Activated naive CD4-positive, alpha-beta T cell treated with anti-CD3 and anti-CD28 coated beads, Interleukin-2, amount 50 U/mL, for 72 hours (primary cell): Measurements from ENCODE around the gene TNFRSF19. TPM values are rescaled to one million over a fixed set of nuclear protein-coding genes. Genes with fewer than 3 reads are reported as not detected.

Source experiments
- ATAC-seq, 2 donors: fragments of 150-1000 bp; cut with Tn5 transposase; 2 replicates each; pipeline ENCODE4 v1.10.0; 2021; ENCODE audit warnings: mild to moderate bottlenecking in 2 of 2, moderate library complexity in 2 of 2
- DNase-seq, 2 donors: peaks; one replicate each; pipeline ENCODE4 v3.0.0; 2021 to 2022; ENCODE audit warnings: low spot score in 2 of 2
- H3K27ac Mint-ChIP-seq, 2 donors: one replicate each; pipeline ENCODE4 v1.8.0; 2022; ENCODE audit warnings: mild to moderate bottlenecking in 2 of 2, mixed read lengths in 2 of 2
- H3K36me3 Mint-ChIP-seq, 2 donors: one replicate each; pipeline ENCODE4 v1.8.0; 2022; ENCODE audit warnings: mixed read lengths in 2 of 2
- H3K9me3 Mint-ChIP-seq, 2 donors: one replicate each; pipeline ENCODE4 v1.8.0; 2022; ENCODE audit warnings: mixed read lengths in 2 of 2
- total RNA-seq, 2 donors: library from RNA; stranded (reverse); gene quantifications; one replicate each; pipeline ENCODE4 v1.2.3, GENCODE V29; 2022

TNFRSF19 gene
- total RNA-seq, 2 donors from 2014 or later: not detected

DNA sequence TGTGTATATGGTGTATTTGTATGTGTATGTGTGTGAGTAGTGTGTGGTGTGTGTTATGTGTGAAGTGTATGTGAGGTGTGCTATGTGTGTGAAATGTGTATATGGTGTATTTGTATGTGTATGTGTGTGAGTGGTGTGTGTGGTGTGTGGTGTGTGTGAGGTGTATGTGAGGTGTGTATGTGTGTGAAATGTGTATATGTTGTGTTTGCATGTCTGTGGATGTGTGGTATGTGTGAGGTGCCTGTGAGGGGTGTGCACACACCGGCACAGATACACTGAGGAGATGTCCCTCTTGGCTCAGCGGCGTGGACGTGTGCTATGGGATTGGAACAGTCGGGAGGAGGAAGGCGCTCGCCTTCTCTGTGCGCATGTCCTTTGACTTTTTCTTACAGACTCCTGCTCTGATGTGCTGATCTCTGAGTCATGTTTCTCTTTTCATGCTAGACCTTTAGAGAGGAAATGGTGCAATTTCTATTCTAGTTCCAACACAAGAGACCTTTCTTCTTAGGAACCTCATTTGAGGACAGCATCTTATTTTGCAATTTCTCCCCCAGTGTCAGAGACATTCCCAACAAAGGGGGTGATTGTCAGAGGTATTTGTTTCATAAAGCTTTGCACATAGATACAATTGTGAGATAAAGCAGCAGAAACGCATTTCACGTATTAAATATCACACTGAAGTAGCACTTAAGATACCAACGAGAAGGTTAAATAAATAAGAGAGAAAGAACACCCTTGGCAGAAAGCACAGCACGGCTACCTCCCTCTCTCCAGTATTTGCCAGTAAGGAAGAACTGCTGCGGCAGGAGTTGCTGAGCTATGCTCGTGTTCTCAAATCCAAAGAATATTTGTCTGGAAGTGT, 11.3 kb upstream of the TNFRSF19 start:
- peak; percentile 82 to 86 for ATAC-seq
- no peak for DNase-seq
- Mint-ChIP-seq H3K36me3 (no peaks in the 10 kb centered on the region), H3K9me3 (no peaks in the 10 kb centered on the region), H3K27ac (no peak overlapping the region)

DNA sequence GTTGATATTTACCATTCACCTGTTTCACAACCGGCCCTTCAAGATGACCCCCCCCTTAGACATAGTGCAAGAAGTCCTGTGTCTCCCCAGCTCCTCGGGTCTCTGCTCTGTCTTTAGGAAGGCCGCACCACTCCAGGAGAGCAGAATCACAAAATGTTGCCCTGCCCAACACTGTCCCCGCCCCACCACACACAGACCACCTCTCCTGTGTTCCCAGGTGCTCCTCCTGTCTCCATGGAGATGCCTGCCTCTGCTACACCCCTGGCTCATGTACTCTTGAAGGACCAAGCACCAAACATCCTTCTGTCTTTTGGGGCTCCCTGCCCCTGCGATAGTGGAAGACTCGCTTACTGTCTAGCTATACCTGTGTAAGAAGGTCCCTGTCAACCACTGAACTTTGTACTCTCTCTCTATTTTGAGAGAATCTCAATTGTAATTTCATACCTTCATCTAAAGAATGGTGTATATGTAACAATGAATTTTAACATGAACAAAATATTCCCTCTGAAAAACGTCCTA, 9.6 kb upstream of the TNFRSF19 start:
- ATAC-seq: no peak
- no peaks in the 10 kb centered on the region for H3K36me3 Mint-ChIP-seq
- H3K27ac Mint-ChIP-seq: no peak overlapping the region
- no peak for DNase-seq
- no peaks in the 10 kb centered on the region for H3K9me3 Mint-ChIP-seq

DNA sequence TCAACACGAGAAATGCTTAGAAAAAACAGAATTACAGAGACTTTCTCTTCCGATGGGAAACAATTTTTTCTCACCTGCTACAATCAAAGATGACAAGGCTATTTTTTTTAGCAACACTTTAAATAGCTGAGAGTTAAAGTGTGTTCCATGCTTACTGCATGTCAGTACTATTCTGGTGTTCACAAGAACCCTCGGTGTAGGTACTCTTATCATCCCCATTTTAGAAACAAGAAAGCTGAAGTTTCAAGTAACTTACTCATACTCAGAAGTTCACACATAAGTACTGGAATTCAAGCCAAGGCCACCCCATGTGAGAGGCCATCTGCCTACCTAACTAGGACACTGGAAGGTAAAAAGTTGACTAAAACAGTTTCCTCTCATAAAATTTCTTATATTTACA, 9.0 kb upstream of the TNFRSF19 start:
- ATAC-seq (no peak), DNase-seq (no peak)
- H3K36me3 Mint-ChIP-seq: no peaks in the 10 kb centered on the region
- no peak overlapping the region for H3K27ac Mint-ChIP-seq
- no peaks in the 10 kb centered on the region for H3K9me3 Mint-ChIP-seq

DNA sequence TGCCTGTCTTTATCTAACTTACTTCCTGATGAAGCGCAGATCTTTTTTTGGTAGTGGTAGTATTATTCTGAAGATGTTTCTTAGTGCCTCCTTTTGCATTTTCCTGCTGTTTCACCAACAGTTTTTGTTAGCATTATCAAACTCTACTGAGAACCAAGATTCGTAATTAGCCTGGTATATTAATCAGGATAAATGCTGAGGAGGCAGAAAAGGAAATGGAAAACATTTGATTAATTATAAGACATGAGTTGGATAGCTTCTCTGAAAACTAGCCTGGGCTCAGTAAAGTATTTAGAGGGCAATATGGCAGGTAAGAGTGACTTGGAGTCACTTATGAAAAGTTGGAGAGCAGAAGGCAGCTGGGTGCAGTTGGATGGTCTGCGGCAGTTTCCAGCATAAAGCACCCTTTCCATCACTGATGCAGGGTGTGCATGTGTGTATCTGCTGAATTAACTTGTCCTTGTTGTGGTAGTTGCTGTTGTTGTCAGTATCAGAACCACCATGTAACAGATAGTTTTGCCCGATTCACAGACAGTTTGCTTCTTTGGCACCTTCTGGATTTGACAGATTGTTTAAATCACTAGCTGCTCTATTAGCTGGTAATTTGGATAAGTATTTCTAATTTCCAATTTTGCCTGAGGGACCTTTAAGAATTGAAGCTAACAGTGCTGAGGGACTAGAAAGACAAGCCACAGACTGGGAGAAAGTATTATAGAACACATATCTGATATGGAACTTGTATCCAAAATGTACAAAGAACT, 6.9 kb upstream of the TNFRSF19 start:
- Mint-ChIP-seq H3K9me3 (no peaks in the 10 kb centered on the region), H3K27ac (no peak overlapping the region), H3K36me3 (no peaks in the 10 kb centered on the region)
- no peak for DNase-seq
- no peak for ATAC-seq

DNA sequence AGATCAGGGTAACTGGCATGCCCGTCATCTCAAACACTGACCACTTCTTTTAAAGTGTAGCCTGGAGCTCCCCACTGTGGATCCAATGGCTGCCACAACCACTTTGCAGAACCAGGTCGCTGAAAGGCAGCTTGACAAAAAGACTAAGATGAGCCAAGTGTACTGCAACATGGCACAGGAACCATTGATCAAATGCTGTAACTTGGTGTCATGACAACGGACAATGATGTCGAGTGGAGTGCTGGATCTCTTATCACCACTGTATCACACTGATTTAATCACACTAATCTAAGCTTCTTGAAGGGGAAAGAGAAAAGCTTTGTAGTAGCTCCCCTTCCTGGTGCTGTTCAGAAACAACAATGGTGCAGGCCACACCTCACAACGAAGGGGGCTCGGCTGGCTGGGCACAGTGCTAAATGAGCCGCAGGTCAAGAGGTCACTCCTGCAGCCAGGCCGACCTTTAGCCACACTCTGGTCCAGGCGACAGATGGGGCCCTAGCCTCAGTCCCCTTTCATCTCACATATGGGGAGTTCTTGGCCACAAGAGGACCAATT, 2.2 kb upstream of the TNFRSF19 start:
- no peaks in the 10 kb centered on the region for H3K9me3 Mint-ChIP-seq
- H3K36me3 Mint-ChIP-seq: no peaks in the 10 kb centered on the region
- no peak for ATAC-seq
- no peak overlapping the region for H3K27ac Mint-ChIP-seq
- DNase-seq: no peak

DNA sequence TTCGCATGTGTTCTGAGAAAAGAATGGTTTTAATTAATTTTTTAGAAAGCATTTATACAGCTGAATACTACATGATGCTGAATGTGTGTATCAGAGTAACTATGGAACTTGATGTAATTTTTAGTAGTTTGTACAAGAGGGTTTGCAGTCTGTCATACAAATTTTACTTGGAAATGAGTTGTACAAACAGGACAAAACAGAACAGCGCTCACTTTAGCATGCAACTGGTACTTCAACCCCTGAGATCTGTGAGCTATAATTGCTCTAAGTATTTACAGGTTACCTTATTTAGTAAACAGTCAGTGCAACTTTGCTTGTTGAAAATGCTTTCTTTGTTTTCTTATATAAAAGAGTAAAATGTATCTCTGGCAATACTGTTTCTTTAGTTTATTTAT, 706 bp downstream of the TNFRSF19 start:
- Mint-ChIP-seq H3K36me3 (no peaks in the 10 kb centered on the region), H3K9me3 (no peaks in the 10 kb centered on the region), H3K27ac (no peak overlapping the region)
- DNase-seq: no peak
- ATAC-seq: no peak

DNA sequence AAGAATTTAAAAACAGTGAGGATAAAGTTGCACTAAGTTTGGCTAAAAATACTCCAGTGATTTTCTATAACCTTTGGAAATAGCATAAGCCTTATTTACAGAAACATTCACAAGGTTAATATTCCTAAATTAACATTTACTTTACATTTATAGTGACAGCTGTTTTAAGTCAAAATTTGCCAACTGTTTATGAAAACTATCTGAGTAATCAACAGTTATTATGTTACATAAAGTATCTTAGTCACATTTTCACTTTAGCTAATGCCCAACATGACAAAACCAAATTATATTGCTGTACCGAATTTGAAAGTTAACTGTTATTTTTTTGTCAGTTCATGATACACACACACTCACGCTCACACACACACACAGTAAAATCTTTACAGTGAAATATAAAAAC, 1.2 kb downstream of the TNFRSF19 start:
- Mint-ChIP-seq H3K9me3 (no peaks in the 10 kb centered on the region), H3K36me3 (no peaks in the 10 kb centered on the region), H3K27ac (no peak overlapping the region)
- DNase-seq (no peak), ATAC-seq (no peak)

DNA sequence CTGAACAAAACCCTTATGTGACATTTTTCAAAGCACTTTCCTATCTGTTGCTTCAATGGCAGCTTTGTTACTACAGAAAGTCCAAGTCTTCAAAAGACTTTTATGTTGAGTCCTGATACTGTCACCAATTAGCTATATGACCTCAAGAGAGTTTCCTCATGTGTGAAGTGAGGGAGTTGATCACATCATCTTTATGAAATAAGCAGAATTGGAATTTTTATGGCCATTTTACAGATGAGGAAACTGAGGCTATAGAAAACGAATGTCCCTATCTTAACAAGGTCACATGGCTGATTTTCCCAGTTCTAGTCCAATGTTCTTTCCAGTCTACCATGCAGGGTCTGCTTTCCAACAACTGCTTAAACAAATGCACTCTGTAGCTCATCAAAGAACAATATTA, 2.6 kb downstream of the TNFRSF19 start:
- ATAC-seq: no peak
- DNase-seq: no peak
- Mint-ChIP-seq H3K27ac (no peak overlapping the region), H3K36me3 (peaks cover 0 to 6% of the 10 kb centered on the region in 2 donors), H3K9me3 (no peaks in the 10 kb centered on the region)

DNA sequence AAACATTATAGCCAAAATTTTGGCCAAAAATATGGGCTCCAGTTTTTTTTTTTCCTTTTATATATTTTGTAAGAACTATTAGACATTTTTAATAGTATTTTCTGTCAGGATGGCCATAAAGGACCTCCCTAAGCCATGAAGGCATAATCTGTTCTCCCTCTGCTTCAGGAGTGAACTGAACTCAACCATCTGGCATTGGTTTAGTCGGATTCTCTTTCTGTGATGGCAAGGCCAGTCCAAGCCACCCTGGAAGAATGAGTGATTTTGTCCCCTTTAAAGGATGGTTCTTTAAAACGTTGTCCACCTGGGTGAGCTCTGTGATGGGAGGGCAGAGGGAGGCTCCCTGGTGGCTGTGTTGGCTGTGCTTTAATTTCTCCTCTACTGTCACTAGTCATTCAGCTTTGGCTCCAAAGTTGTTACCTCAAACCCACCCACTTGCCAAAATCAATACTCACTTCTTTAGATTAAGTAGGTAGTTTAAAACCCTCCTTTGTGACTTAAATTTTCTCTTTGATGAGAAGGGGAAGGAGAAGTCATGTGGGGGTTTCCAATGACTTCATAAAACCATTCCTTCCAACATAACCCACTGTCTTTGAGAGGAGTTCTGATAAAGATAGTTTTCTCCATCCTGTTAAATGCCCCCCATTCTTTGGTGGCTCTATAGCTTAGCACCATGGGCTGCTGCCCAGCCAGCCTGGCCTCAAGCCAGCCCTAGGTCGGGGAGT, 4.4 kb downstream of the TNFRSF19 start:
- no peaks in the 10 kb centered on the region for H3K9me3 Mint-ChIP-seq
- H3K27ac Mint-ChIP-seq: no peak overlapping the region
- no peak for ATAC-seq
- DNase-seq: no peak
- H3K36me3 Mint-ChIP-seq: peaks cover 0 to 6% of the 10 kb centered on the region in 2 donors

DNA sequence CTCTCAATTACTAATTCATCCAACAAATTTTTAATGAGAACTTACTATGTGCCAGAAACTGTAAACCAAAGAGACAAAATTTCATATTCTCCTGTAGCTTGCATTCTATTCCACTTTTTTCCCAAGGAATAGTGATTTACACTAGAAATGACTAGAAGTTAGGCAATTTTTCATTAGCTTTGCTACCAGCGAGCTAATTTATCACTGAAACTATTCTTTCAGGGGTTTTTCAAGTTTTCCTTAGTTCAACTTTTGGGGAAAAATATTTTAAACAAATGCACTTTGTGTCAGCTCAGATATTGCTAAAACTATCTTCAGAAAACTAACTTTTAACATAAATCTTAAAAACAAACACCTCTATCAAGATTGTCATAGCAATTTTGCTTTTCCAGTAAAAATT, 5.4 kb downstream of the TNFRSF19 start:
- DNase-seq (no peak), ATAC-seq (no peak)
- H3K36me3 Mint-ChIP-seq: peaks cover 0 to 6% of the 10 kb centered on the region in 2 donors
- H3K27ac Mint-ChIP-seq: no peak overlapping the region
- H3K9me3 Mint-ChIP-seq: no peaks in the 10 kb centered on the region

DNA sequence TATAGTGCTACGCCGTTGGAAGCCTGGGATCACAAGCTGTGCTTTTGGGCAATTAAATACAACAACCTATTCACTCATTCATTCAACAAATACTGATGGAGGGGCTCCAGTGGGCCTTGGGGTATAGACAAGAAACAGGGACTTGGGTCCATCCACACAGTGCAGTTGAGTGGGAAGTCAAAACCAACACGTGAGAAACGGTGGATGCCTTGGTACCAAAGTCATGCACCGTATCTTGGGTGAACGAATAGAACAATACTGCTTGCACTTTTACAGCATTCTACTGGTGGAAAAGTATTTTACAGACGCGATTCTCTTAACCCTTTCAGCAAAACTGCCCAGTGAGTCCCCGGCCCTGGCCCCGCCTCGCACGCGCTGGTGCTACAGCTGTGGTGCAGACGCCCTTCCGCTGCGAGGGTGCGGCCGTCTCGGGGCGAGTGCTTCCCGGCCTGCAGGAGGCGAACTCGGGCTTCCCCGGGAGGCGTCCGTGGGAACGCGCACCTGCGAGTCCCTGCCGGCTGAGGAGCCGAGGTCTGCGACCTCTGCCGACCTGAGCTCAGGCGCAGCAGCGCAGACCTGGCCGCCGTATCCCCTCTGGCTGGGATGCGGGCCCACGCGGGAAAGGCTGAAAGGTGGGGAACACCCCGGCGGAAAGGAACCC, 8.3 kb downstream of the TNFRSF19 start:
- DNase-seq (peak; percentile 63 to 74), ATAC-seq (peak; percentile 67 to 81)
- H3K36me3 Mint-ChIP-seq: peaks cover 0 to 6% of the 10 kb centered on the region in 2 donors
- H3K9me3 Mint-ChIP-seq: no peaks in the 10 kb centered on the region
- no peak overlapping the region for H3K27ac Mint-ChIP-seq

DNA sequence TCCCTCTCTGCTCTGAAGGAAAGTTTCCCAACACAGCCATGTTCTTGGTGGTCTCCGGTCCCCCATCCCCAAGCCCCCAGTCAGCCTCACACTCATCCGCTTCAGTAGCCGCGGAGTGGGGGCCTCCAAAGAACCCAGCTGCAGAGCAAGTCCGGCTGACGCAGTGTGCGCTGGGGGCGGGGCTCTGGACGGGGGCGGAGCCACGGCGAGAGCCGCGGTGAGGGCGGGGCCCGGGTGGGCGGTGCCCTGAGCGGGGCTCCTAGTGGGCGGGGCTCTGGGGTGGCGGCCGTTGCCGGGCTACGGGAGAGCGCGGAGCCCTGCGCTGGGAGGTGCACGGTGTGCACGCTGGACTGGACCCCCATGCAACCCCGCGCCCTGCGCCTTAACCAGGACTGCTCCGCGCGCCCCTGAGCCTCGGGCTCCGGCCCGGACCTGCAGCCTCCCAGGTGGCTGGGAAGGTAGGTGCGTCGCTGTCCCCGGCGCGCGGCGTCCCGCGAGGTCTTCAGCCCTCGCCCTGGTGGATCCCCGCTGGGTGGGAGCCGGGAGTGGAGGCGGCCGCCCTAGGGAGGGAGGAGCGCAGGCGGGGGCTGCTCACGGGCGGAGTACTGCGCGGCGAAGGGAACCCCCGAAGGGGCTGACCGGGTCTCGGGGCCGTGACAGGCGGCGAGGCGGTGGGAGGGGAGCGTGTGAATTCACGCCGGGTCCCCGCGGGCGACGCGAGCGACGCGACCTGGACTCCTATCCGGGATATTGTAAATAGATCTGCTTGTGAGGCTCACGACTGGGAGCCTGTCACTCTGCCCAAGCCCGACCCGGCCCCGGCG, 9.1 kb downstream of the TNFRSF19 start:
- ATAC-seq (peak; percentile 94), DNase-seq (peak; percentile 84 to 94)
- Mint-ChIP-seq H3K36me3 (peaks cover 0 to 6% of the 10 kb centered on the region in 2 donors), H3K27ac (no peak overlapping the region), H3K9me3 (no peaks in the 10 kb centered on the region)

DNA sequence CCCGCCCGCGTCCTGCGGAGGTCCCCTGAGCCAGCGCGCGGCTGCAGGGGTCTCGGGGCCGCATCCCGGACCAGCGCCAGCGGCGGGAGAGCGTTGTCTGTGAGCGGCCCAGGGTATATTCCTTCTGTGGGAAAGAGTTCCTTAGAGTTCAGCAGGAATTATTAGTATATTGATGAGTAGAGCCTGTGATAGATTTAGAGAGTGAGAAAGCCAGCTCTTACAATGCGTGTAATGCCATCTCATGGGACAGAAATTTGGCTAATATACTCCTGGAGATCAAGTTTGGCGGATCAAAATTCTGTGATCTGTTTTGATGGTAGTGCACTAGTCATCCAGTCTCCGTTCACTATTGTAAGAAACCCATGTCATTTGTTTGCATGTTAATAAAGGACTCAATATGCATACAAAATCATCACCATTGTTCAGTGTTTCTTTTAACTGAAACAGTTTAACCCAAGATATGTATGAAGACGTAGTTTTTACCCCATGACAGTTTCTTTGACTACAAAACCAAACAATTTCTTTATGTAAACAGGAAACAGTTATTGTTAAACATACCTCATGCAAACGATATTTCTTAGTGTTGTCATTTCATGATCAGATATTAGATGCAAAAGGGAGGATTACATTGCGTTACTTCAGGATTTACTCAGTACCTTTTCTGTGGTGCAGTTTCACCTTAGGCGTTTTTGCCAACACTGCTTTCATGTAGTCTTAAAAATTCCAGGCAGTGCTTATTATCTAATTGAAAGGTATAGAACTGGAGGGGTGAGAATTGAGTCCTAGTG, 9.9 kb downstream of the TNFRSF19 start:
- ATAC-seq (no peak), DNase-seq (no peak)
- Mint-ChIP-seq H3K36me3 (peaks cover 0 to 6% of the 10 kb centered on the region in 2 donors), H3K9me3 (no peaks in the 10 kb centered on the region), H3K27ac (no peak overlapping the region)

DNA sequence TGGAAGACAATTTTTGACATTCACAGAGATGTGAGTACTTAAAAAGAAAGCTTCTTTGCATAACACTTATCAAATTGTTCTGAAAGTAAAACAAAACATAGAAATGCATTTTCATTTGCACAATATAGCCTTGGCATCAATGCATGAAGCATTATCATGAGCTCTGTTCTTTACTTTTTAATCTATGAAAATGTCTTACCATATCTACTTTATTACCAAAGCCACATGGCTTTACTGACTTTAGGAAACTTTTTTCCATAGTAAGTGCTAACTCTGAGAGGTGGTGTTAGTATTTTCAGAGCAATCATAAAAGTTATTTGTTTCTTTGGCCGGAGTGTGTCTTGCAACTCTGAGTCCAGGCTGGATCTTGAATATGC, 10.5 kb downstream of the TNFRSF19 start:
- ATAC-seq (no peak), DNase-seq (no peak)
- H3K27ac Mint-ChIP-seq: no peak overlapping the region
- H3K36me3 Mint-ChIP-seq: peaks cover 0 to 6% of the 10 kb centered on the region in 2 donors
- H3K9me3 Mint-ChIP-seq: no peaks in the 10 kb centered on the region

DNA sequence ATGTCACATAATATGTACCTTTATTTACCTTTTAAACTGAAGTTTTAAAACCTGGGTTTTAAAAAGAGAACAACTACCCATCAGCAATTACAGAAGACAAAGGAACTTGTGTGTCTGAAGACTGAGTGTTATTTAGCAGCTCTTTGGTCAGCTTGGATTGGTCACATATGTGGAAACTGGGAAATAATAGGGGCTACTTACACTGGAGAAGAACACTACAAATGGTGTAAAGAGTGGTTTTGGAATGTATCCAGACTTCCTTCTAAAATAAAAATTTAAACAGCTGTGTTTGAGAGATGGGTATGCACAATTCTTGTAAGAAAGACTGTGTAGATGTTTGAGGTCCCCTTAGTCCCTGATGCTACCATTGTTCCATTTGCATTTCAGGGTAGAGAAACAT, 13.3 kb downstream of the TNFRSF19 start:
- DNase-seq (no peak), ATAC-seq (no peak)
- no peaks in the 10 kb centered on the region for H3K36me3 Mint-ChIP-seq
- H3K27ac Mint-ChIP-seq: no peak overlapping the region
- no peaks in the 10 kb centered on the region for H3K9me3 Mint-ChIP-seq
